T-cell (primary cell): Measurements from ENCODE around the gene ANHX. TPM values are rescaled to one million over a fixed set of nuclear protein-coding genes. Genes with fewer than 3 reads are reported as not detected.

ENCODE experiments used
- ATAC-seq, 4 experiments: fragments of 200-7000 bp in 3 of 4; fragments of 150-1000 bp in 1 of 4; cut with Tn5 transposase; replicated peaks in 1 of 4; 1 replicate in 3 of 4; 2 replicates in 1 of 4; pipeline ENCODE4 v1.10.0; 2021; ENCODE audit warnings: moderate library complexity in 3 of 4, mild to moderate bottlenecking in 2 of 4, moderate number of reproducible peaks in 1 of 4
- CTCF ChIA-PET, 2 donors: fragments of 300-600 bp; sonication (Branson Sonifier 250); formaldehyde crosslinking; loops; one replicate each; lab custom pipeline; 2022; ENCODE audit warnings: antibody characterized with exemption in 2 of 2; lab: Charles Lee
- POLR2A ChIA-PET, 2 donors: fragments of 300-600 bp; sonication (Branson Sonifier 250); formaldehyde crosslinking; loops; one replicate each; lab custom pipeline; 2022; ENCODE audit warnings: antibody characterized with exemption in 2 of 2; lab: Charles Lee
- DNase-seq, 35 experiments: peaks; one replicate each; pipeline versions ENCODE4 v3.0.0 to v3.0.0-alpha.2; 2013 to 2023
- H3K27ac ChIP-seq: one replicate; pipeline ENCODE4 v1.5.1; 2013; ENCODE audit warnings: low read length
- H3K27me3 ChIP-seq, 2 experiments: replicated peaks in 1 of 2; 1 replicate in 1 of 2; 2 replicates in 1 of 2; pipeline versions ENCODE4 v1.6.1 to v1.7.0; 2013; ENCODE audit warnings: low read length in 1 of 2, mixed read lengths in 1 of 2; ENCODE audit not compliant: control insufficient read depth in 2 of 2, insufficient read depth in 2 of 2; ENCODE audit errors: extremely low read depth in 1 of 2
- H3K36me3 ChIP-seq, 2 donors: 1 replicate in 1 of 2; 2 replicates in 1 of 2; pipeline versions ENCODE4 v1.6.1 to v1.7.0; 2013; ENCODE audit warnings: low read length in 1 of 2; ENCODE audit not compliant: control insufficient read depth in 2 of 2, insufficient read depth in 1 of 2; ENCODE audit errors: extremely low read depth in 1 of 2
- H3K4me1 ChIP-seq, 2 experiments: 1 replicate in 1 of 2; 2 replicates in 1 of 2; pipeline versions ENCODE4 v1.6.1 to v1.7.0; 2013; ENCODE audit warnings: low read length in 2 of 2, mixed read lengths in 1 of 2; ENCODE audit not compliant: insufficient read depth in 2 of 2, control insufficient read depth in 1 of 2; ENCODE audit errors: extremely low read depth in 1 of 2
- H3K4me3 ChIP-seq, 2 donors: 1 replicate in 1 of 2; 2 replicates in 1 of 2; pipeline versions ENCODE4 v1.5.1 to v1.7.0; 2013; ENCODE audit warnings: mild to moderate bottlenecking in 2 of 2, low read length in 1 of 2, moderate library complexity in 1 of 2; ENCODE audit not compliant: control insufficient read depth in 1 of 2; ENCODE audit errors: extremely low read depth in 1 of 2
- H3K9me3 ChIP-seq: 2 replicates; pipeline ENCODE4 v1.7.0; 2013
- H3K27ac Mint-ChIP-seq, 2 donors: one replicate each; pipeline ENCODE4 v1.8.0; 2020 to 2021; ENCODE audit warnings: mild to moderate bottlenecking in 2 of 2, mixed read lengths in 2 of 2
- H3K27me3 Mint-ChIP-seq, 2 donors: one replicate each; pipeline ENCODE4 v1.8.0; 2021 to 2022; ENCODE audit warnings: mixed read lengths in 2 of 2
- H3K36me3 Mint-ChIP-seq: one replicate; pipeline ENCODE4 v1.8.0; 2021; ENCODE audit warnings: mixed read lengths
- H3K4me1 Mint-ChIP-seq, 3 donors: one replicate each; pipeline ENCODE4 v1.8.0; 2020 to 2022; ENCODE audit warnings: mixed read lengths in 3 of 3, mild to moderate bottlenecking in 1 of 3
- H3K4me3 Mint-ChIP-seq, 3 donors: one replicate each; pipeline ENCODE4 v1.8.0; 2020 to 2022; ENCODE audit warnings: mild to moderate bottlenecking in 3 of 3, mixed read lengths in 3 of 3, moderate library complexity in 3 of 3
- H3K9me3 Mint-ChIP-seq, 3 donors: one replicate each; pipeline ENCODE4 v1.8.0; 2020 to 2022; ENCODE audit warnings: mixed read lengths in 3 of 3
- WGBS: methylation state at CpG from one replicate; pipeline ENCODE4 v1.1.5; 2013; ENCODE audit warnings: missing lambda C conversion rate; ENCODE audit not compliant: insufficient coverage; 5-methylcytosine and 5-hydroxymethylcytosine counted together
- total RNA-seq, 35 experiments: library from RNA in 6 of 35; stranded (reverse) in 6 of 35; fragments of 120-200 nt in 1 of 35; gene quantifications; one replicate each; pipeline versions ENCODE4 v1.2.1 to v1.2.4 and lab custom pipeline; 2013 to 2026

The ANHX gene
- total RNA-seq, 5 donors from 2014 or later (not counting 1 experiment from before 2014, with no cell fraction given) = not detected

DNA sequence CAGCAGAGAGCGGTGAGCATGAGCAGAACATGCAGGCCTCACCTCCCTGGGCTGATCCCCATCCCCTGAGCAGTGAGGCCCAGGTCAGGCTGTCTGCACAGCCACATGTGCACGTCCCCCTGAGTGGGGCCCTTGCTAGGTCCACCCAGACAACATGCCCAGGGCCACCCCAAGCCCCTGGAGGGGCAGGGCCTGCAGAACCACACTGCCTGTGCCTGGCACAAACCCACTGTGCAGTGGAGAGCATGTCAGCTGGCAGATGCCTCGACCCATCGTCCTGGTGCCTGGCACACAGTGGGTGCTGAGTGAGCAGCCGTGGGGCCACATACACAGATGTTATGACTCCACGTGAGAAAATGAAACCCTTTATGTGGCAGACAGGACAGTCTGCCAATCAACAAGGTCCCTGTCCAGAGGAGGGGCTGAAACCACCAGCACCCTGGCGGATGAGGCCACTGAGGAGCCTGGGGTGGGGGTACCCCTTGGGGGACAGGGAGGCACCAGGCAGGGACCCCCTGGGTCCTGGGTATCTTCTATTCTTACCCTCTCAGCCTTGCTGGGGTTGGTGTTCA is 8.3 kb downstream of the ANHX start:
- H3K9me3 Mint-ChIP-seq = peaks cover 3 to 13% (median 4%) of the 10 kb centered on the region in 3 donors
- 66% methylated on average over 7 of the region's 7 CpGs for WGBS
- peaks cover 4% of the 10 kb centered on the region for H3K36me3 Mint-ChIP-seq
- H3K4me3 ChIP-seq = no peak overlapping the region
- H3K4me1 ChIP-seq = no peaks in the 10 kb centered on the region
- peaks cover 0 to 13% of the 10 kb centered on the region in 2 experiments for H3K27me3 ChIP-seq
- H3K4me1 Mint-ChIP-seq = no peaks in the 10 kb centered on the region
- H3K27ac ChIP-seq = no peak overlapping the region
- H3K27ac Mint-ChIP-seq = no peak overlapping the region
- POLR2A ChIA-PET = no interaction called here
- no peak for ATAC-seq
- H3K27me3 Mint-ChIP-seq = peaks cover 4 to 8% of the 10 kb centered on the region in 2 donors
- no peaks in the 10 kb centered on the region for H3K9me3 ChIP-seq
- DNase-seq = no peak
- no peak overlapping the region for H3K4me3 Mint-ChIP-seq
- CTCF ChIA-PET = no interaction called here
- no peaks in the 10 kb centered on the region for H3K36me3 ChIP-seq

DNA sequence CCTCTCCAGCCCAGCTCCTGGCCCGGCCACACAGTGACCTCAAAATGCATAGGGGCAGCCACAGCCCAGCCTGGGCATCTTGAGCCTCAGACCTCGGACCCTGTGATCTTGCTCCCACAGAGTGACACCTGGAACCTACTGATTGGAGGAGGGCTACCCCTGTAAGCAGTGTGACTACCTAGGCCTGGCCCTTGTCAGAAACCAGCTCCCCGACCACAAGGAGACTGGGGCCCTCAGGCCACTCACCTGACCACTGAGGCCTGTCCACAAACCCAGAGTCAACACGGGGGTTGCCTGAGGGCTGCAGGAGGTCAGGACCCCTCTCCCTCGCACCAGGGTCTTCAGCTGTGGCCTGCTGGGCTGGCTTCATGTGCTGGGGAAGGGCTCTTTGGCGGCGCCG is 9.0 kb downstream of the ANHX start:
- WGBS = 82% methylated on average over 4 of the region's 8 CpGs
- no peaks in the 10 kb centered on the region for H3K36me3 ChIP-seq
- Mint-ChIP-seq H3K4me3 (no peak overlapping the region), H3K9me3 (peaks cover 4 to 14% (median 4%) of the 10 kb centered on the region in 3 donors), H3K36me3 (peaks cover 4% of the 10 kb centered on the region), H3K27ac (no peak overlapping the region), H3K27me3 (peaks cover 4 to 8% of the 10 kb centered on the region in 2 donors), H3K4me1 (no peaks in the 10 kb centered on the region)
- H3K4me1 ChIP-seq = no peaks in the 10 kb centered on the region
- DNase-seq (no peak), ATAC-seq (no peak)
- no peak overlapping the region for H3K4me3 ChIP-seq
- CTCF ChIA-PET = no interaction called here
- no peaks in the 10 kb centered on the region for H3K9me3 ChIP-seq
- H3K27ac ChIP-seq = no peak overlapping the region
- peaks cover 0 to 13% of the 10 kb centered on the region in 2 experiments for H3K27me3 ChIP-seq
- POLR2A ChIA-PET = no interaction called here

DNA sequence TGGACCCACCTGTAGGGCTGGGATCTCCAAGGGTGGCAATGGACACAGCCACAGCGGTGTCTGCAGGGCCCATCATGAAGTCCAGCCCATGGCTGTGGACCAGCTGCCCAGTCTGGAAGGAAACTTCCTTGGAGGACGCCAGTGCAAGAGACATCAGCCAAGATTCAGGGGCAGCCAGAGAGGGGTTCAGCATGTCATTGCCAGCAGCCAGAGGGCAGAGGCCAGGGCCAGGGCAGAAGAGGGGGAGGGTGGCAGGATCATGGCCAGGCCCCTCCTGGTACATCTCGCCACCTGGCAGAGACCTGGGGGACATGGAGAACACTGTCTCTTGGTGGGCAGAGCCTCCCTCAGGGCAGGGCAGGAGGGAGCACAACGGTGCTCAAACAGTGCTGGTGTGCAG is 10.2 kb downstream of the ANHX start:
- DNase-seq (no peak), ATAC-seq (no peak)
- 85% methylated on average over 4 of the region's 4 CpGs for WGBS
- Mint-ChIP-seq H3K4me1 (no peaks in the 10 kb centered on the region), H3K9me3 (peaks cover 4 to 14% (median 4%) of the 10 kb centered on the region in 3 donors), H3K27me3 (peaks cover 0 to 8% of the 10 kb centered on the region in 2 donors), H3K27ac (no peak overlapping the region), H3K4me3 (no peak overlapping the region), H3K36me3 (peaks cover 4% of the 10 kb centered on the region)
- no peaks in the 10 kb centered on the region for H3K36me3 ChIP-seq
- H3K4me1 ChIP-seq = no peaks in the 10 kb centered on the region
- no peak overlapping the region for H3K27ac ChIP-seq
- CTCF ChIA-PET = no interaction called here
- no peaks in the 10 kb centered on the region for H3K9me3 ChIP-seq
- H3K4me3 ChIP-seq = no peak overlapping the region
- peaks cover 0 to 11% of the 10 kb centered on the region in 2 experiments for H3K27me3 ChIP-seq
- POLR2A ChIA-PET = no interaction called here

DNA sequence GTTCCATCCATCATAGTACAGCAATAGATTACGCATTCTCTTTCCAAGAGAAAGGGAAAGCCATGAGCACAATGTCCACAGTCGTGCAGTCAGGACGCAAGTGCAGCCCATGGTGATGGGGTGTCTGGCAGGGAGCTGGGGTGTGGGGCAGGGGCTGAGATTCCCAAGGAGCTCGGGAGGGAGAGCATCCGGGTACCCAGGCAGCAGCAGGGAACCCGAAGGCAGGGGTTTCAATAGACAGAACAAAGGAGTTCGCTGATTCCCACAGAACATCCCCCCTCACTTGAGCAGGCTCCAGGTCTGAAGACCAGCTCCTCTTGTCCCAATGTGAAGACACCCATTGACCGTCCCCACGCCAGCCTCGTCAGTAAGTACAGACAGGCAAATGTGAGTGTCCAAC is 13.5 kb downstream of the ANHX start:
- peaks cover 0 to 23% of the 10 kb centered on the region in 2 experiments for H3K27me3 ChIP-seq
- Mint-ChIP-seq H3K36me3 (peaks cover 8% of the 10 kb centered on the region), H3K4me1 (no peaks in the 10 kb centered on the region), H3K27me3 (peaks cover 0 to 3% of the 10 kb centered on the region in 2 donors), H3K9me3 (peaks cover 18 to 32% (median 20%) of the 10 kb centered on the region in 3 donors), H3K27ac (no peak overlapping the region), H3K4me3 (no peak overlapping the region)
- H3K36me3 ChIP-seq = no peaks in the 10 kb centered on the region
- DNase-seq = no peak
- H3K4me1 ChIP-seq = no peaks in the 10 kb centered on the region
- ChIA-PET POLR2A (no interaction called here), CTCF (no interaction called here)
- ATAC-seq = no peak
- H3K9me3 ChIP-seq = no peaks in the 10 kb centered on the region
- H3K4me3 ChIP-seq = no peak overlapping the region
- no peak overlapping the region for H3K27ac ChIP-seq
- 85% methylated on average over 8 of the region's 10 CpGs for WGBS

DNA sequence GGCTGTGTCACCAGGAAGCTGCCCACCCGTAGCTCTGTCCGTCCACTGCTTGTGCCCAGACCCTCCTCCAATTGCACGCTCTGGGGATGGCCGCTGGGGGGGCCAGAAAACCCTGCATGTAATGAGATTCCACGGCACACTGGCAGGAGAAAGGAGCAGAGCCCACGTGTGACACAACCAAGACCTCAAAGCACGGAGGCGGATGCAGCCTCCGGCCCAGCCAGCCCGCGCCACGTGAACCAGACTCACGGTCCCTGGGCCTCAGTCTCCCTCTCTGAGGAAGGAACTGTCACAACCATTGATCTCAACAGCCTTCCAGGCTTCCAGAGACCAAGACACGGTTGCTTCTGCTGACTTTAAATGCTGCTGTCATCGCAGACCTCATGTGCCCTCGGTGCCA is 14.4 kb downstream of the ANHX start:
- H3K36me3 Mint-ChIP-seq = peaks cover 8% of the 10 kb centered on the region
- Histone ChIP-seq H3K36me3 (no peaks in the 10 kb centered on the region), H3K4me1 (no peaks in the 10 kb centered on the region), H3K27ac (no peak overlapping the region), H3K9me3 (no peaks in the 10 kb centered on the region), H3K27me3 (peaks cover 0 to 30% of the 10 kb centered on the region in 2 experiments), H3K4me3 (no peak overlapping the region)
- POLR2A ChIA-PET = no interaction called here
- H3K27me3 Mint-ChIP-seq = peaks cover 0 to 3% of the 10 kb centered on the region in 2 donors
- 81% methylated on average over 16 of the region's 16 CpGs for WGBS
- no peaks in the 10 kb centered on the region for H3K4me1 Mint-ChIP-seq
- DNase-seq (no peak), ATAC-seq (no peak)
- H3K27ac Mint-ChIP-seq = no peak overlapping the region
- no peak overlapping the region for H3K4me3 Mint-ChIP-seq
- peaks cover 18 to 36% (median 20%) of the 10 kb centered on the region in 3 donors for H3K9me3 Mint-ChIP-seq
- CTCF ChIA-PET = no interaction called here

DNA sequence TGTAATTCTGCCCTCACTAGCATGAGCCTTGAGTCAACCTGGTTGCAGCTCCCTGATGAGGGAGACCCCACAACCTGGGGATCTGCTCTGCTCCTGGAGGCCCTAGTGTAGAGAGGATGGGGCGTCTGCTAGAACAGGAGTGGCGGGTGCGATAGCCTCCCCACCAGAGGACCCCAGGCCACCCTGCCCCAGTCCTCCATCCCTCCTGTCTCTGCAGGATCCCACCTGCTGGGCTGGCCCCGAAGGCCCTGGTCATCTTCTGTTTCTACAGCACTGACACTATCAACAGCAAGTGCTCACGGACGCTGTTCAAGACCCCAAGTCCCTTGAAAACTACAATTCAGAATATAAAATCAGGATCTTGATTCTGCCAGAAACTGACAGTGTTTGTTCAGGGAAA is 15.2 kb downstream of the ANHX start:
- ATAC-seq (no peak), DNase-seq (no peak)
- Mint-ChIP-seq H3K4me3 (no peak overlapping the region), H3K4me1 (no peaks in the 10 kb centered on the region), H3K27ac (no peak overlapping the region), H3K27me3 (peaks cover 0 to 3% of the 10 kb centered on the region in 2 donors), H3K9me3 (peaks cover 18 to 36% (median 20%) of the 10 kb centered on the region in 3 donors), H3K36me3 (peaks cover 8% of the 10 kb centered on the region)
- ChIA-PET POLR2A (no interaction called here), CTCF (no interaction called here)
- WGBS = no CpG with 5 or more reads among the region's 6 CpGs
- Histone ChIP-seq H3K27me3 (peaks cover 0 to 33% of the 10 kb centered on the region in 2 experiments), H3K36me3 (no peaks in the 10 kb centered on the region), H3K4me3 (no peak overlapping the region), H3K27ac (no peak overlapping the region), H3K4me1 (no peaks in the 10 kb centered on the region), H3K9me3 (no peaks in the 10 kb centered on the region)
